ENCODE results near the gene VPS37D.

DNA sequence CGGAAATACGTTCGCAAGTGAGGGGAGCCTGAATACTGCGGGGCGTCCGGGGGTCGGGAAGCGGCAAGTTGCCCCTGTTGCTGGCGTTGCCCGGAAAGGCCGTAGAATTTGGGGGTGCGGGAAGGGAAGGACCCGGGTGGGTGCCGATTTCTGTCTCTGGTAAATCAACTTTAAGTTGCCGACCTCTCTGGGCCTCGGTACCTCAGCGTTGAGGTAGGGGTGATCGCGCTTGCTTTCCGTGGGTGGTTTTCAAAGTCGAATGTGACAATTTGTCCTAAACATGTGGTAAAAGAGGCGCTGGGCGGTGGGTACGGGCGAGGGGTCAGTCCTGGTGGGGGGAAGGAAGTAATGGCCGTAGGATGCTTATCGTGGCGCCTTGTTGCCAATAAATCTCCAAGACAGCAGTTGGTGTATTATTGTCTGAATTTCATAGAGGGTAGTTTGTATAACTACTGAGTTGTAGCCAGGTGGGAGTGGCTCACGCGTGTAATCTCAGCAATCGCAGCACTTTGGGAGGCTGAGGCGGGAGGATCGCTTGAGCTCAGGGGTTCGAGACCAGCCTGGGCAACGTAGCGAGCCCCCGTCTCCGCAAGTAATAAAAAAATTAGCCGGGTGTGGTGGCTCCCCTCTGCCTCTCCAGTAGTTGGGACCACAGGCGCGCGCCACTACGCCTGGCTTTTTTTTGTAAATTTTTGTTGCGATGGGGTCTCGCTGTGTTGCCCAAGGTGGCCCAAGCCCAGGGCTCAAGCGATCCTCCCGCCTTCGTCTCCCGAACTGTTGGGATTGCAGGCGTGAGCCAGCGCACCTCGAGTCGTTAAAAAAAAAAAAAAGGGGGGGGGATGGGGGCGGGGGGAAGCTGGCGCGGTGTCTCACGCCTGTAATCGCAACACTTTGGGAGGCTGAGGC is 16.4 kb downstream of the VPS37D start:
- TF ChIP-seq EZH2phosphoT487 (IDR thresholded peaks at IDR 0.05; ENCODE audit: low read depth), result no peak
- TF ChIP-seq, protein P1, sequence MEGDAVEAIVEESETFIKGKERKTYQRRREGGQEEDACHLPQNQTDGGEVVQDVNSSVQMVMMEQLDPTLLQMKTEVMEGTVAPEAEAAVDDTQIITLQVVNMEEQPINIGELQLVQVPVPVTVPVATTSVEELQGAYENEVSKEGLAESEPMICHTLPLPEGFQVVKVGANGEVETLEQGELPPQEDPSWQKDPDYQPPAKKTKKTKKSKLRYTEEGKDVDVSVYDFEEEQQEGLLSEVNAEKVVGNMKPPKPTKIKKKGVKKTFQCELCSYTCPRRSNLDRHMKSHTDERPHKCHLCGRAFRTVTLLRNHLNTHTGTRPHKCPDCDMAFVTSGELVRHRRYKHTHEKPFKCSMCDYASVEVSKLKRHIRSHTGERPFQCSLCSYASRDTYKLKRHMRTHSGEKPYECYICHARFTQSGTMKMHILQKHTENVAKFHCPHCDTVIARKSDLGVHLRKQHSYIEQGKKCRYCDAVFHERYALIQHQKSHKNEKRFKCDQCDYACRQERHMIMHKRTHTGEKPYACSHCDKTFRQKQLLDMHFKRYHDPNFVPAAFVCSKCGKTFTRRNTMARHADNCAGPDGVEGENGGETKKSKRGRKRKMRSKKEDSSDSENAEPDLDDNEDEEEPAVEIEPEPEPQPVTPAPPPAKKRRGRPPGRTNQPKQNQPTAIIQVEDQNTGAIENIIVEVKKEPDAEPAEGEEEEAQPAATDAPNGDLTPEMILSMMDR (IDR thresholded peaks at IDR 0.05; ENCODE audit: low read depth, low read length), result no peak
